ENCODE data around the gene ALK.

Gene ALK

GRCh38 chr2:29699045-29699444, 222.3 kb downstream of the ALK start:
- TF ChIP-seq FOXP2 (optimal IDR thresholded peaks at IDR 0.05; ENCODE audit: borderline replicate concordance, extremely low read depth, extremely low read length, insufficient read depth) (no peak), REST (IDR thresholded peaks at IDR 0.05; ENCODE audit: insufficient read depth in 1 of 2, low read depth in 2 of 2, low read length in 2 of 2) (no peak), TAF1 (IDR thresholded peaks at IDR 0.05; ENCODE audit: borderline replicate concordance, insufficient read depth, low read length) (no peak), POLR2AphosphoS5 (IDR thresholded peaks at IDR 0.05; ENCODE audit: low read depth, low read length) (no peak), SIN3A (IDR thresholded peaks at IDR 0.05; ENCODE audit: borderline replicate concordance, insufficient read depth, low read length) (no peak)

GRCh38 chr2:29698216-29698615, 223.2 kb downstream of the ALK start:
- TF ChIP-seq SIN3A (IDR thresholded peaks at IDR 0.05; ENCODE audit: borderline replicate concordance, insufficient read depth, low read length) (no peak), FOXP2 (optimal IDR thresholded peaks at IDR 0.05; ENCODE audit: borderline replicate concordance, extremely low read depth, extremely low read length, insufficient read depth) (no peak), TAF1 (IDR thresholded peaks at IDR 0.05; ENCODE audit: borderline replicate concordance, insufficient read depth, low read length) (no peak), POLR2AphosphoS5 (IDR thresholded peaks at IDR 0.05; ENCODE audit: low read depth, low read length) (no peak), REST (IDR thresholded peaks at IDR 0.05; ENCODE audit: insufficient read depth in 1 of 2, low read depth in 2 of 2, low read length in 2 of 2) (no peak)

GRCh38 chr2:29697715-29698114, 223.7 kb downstream of the ALK start:
- TF ChIP-seq SIN3A (IDR thresholded peaks at IDR 0.05; ENCODE audit: borderline replicate concordance, insufficient read depth, low read length): no peak
- TF ChIP-seq TAF1 (IDR thresholded peaks at IDR 0.05; ENCODE audit: borderline replicate concordance, insufficient read depth, low read length): no peak
- TF ChIP-seq POLR2AphosphoS5 (IDR thresholded peaks at IDR 0.05; ENCODE audit: low read depth, low read length): no peak
- no peak for TF ChIP-seq FOXP2 (optimal IDR thresholded peaks at IDR 0.05; ENCODE audit: borderline replicate concordance, extremely low read depth, extremely low read length, insufficient read depth)
- TF ChIP-seq REST (IDR thresholded peaks at IDR 0.05; ENCODE audit: insufficient read depth in 1 of 2, low read depth in 2 of 2, low read length in 2 of 2): no peak

- no peak for TF ChIP-seq TAF1 (IDR thresholded peaks at IDR 0.05; ENCODE audit: borderline replicate concordance, insufficient read depth, low read length)
- no peak for TF ChIP-seq REST (IDR thresholded peaks at IDR 0.05; ENCODE audit: insufficient read depth in 1 of 2, low read depth in 2 of 2, low read length in 2 of 2)
- TF ChIP-seq SIN3A (IDR thresholded peaks at IDR 0.05; ENCODE audit: borderline replicate concordance, insufficient read depth, low read length): no peak
- TF ChIP-seq FOXP2 (optimal IDR thresholded peaks at IDR 0.05; ENCODE audit: borderline replicate concordance, extremely low read depth, extremely low read length, insufficient read depth): no peak
- no peak for TF ChIP-seq POLR2AphosphoS5 (IDR thresholded peaks at IDR 0.05; ENCODE audit: low read depth, low read length)
Measured at GRCh38 chr2:29697181-29697580, 224.2 kb downstream of the ALK start.

- TF ChIP-seq FOXP2 (optimal IDR thresholded peaks at IDR 0.05; ENCODE audit: borderline replicate concordance, extremely low read depth, extremely low read length, insufficient read depth) (no peak), REST (IDR thresholded peaks at IDR 0.05; ENCODE audit: insufficient read depth in 1 of 2, low read depth in 2 of 2, low read length in 2 of 2) (no peak), SIN3A (IDR thresholded peaks at IDR 0.05; ENCODE audit: borderline replicate concordance, insufficient read depth, low read length) (no peak)
Measured at GRCh38 chr2:29694741-29695140, 226.6 kb downstream of the ALK start.
